SKM-1 (cell line): ENCODE data around the gene STAT1.

Source experiments
- DNase-seq: peaks from one replicate; lab custom pipeline; 2025; ENCODE audit not compliant: unreplicated experiment; lab: John Stamatoyannopoulos, UW

The STAT1 gene

GRCh38 chr2:190986221-190986953 lies 27.6 kb downstream of the STAT1 start:
- DNase-seq, result no peak

- DNase-seq, result no peak
Observed at GRCh38 chr2:190984595-190984994, 29.4 kb downstream of the STAT1 start.

- no peak for DNase-seq
Observed at GRCh38 chr2:190982262-190983034, 31.5 kb downstream of the STAT1 start.

- DNase-seq, result no peak
Observed at GRCh38 chr2:190981733-190982132, 32.2 kb downstream of the STAT1 start.

GRCh38 chr2:190981333-190981732 lies 32.6 kb downstream of the STAT1 start:
- DNase-seq, result no peak

GRCh38 chr2:190980630-190981209 lies 33.3 kb downstream of the STAT1 start:
- DNase-seq, result no peak

- DNase-seq, result no peak
Observed at GRCh38 chr2:190979906-190980629, 33.9 kb downstream of the STAT1 start.

GRCh38 chr2:190978389-190979053 lies 35.5 kb downstream of the STAT1 start:
- no peak for DNase-seq

- no peak for DNase-seq
Observed at GRCh38 chr2:190977505-190977904, 36.5 kb downstream of the STAT1 start.

- DNase-seq, result no peak
Observed at GRCh38 chr2:190976521-190976920, 37.5 kb downstream of the STAT1 start.

GRCh38 chr2:190974629-190975361 lies 39.2 kb downstream of the STAT1 start:
- DNase-seq, result no peak

- no peak for DNase-seq
Observed at GRCh38 chr2:190973726-190974628, 40.0 kb downstream of the STAT1 start.

GRCh38 chr2:190973262-190973661 lies 40.7 kb downstream of the STAT1 start:
- no peak for DNase-seq

- DNase-seq, result no peak
Observed at GRCh38 chr2:190972846-190973245, 41.1 kb downstream of the STAT1 start.

GRCh38 chr2:190972213-190972612 lies 41.8 kb downstream of the STAT1 start:
- no peak for DNase-seq

- DNase-seq, result no peak
Observed at GRCh38 chr2:190970873-190971506, 43.0 kb downstream of the STAT1 start.

- DNase-seq, result no peak
Observed at GRCh38 chr2:190970160-190970559, 43.8 kb downstream of the STAT1 start.

GRCh38 chr2:190968522-190968921 lies 45.4 kb downstream of the STAT1 start:
- DNase-seq, result no peak
